Measurements from ENCODE around the gene CTPS2. TPM values are rescaled to one million over a fixed set of nuclear protein-coding genes. Genes with fewer than 3 reads are reported as not detected.
"Not testable (repeated sequence)": the region's sequence is repeated elsewhere in the genome, so short reads cannot be mapped to it uniquely, and the experiment has no call there.

Gene CTPS2
- total RNA-seq = 13.3 and 15.5 TPM in 2 replicates

DNA sequence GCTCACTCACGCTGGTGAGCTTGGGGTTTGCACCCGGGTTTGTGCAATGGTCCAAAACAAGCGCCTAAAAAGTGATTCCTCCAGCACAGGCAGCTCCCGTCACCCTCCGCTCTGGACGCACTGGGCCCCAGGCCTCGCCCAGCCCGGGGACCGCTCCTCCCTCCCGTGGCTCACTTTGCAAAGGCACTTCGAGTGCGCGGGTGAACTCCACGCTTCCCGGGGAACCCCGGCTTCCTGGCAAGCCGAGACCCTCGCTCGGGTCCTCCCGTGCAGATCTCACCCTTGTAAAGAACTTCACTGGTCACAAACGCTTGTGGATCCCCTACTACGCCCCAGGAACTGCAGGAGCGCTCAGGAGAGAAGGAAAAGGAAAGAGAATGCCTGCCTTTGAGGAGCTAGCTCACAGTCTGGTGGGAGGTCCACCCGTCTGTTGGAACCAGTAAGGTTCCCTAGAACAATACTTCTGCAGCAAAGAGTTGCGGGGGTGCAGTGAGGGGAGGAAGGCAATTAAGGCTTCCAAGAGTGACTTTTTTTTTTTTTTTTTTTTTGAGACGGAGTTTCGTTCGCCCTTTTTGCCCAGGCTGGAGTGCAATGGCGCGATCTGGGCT lies at the start of gene CTPS2:
Gene CTPS2 (minus strand): TSS at position 122 of the 608 bp plus-strand sequence. CDS start 9,767 bp downstream, outside the sequence.
- no peak for DNase-seq (ENCODE audit: extremely low read depth, low read depth, low spot score)

DNA sequence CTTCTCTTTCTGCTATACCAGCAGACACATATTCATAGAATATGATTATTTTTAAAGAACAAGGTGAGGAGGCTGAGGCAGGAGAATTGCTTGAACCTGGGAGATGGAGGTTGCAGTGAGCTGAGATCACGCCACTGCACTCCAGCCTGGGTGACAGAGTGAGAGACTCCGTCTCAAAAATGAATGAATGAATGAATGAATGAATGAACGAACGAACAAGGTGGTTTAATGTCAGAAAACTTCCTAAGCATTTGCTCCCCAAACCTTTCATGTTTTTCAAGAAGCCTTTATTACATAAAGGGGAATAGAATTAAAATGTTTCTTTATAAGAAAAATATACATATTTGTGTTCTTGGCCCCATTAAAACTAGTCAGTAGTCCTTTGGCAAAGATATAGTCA lies 49.0 kb upstream of the CTPS2 start:
- DNase-seq (ENCODE audit: extremely low read depth, low read depth, low spot score) = not testable (repeated sequence)

DNA sequence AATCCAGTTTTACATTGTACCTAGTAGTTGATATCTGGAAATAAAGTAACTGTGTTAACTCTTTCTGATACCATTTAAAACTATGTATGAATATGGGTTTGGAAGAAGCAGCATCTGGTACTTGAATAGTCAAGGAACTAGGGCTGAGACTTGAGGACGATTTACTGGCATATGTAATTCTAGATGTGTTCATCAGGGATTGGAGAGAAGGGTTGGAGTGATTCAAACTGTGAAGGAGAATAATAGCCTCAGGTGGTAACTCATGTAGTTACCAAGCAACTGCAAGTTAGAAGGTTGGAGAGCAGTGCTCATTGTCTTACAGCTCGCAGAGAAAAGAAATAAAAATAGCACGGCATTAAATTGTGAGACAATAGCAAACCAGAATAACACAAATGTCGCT lies 44.3 kb upstream of the CTPS2 start:
- no peak for DNase-seq (ENCODE audit: extremely low read depth, low read depth, low spot score)

DNA sequence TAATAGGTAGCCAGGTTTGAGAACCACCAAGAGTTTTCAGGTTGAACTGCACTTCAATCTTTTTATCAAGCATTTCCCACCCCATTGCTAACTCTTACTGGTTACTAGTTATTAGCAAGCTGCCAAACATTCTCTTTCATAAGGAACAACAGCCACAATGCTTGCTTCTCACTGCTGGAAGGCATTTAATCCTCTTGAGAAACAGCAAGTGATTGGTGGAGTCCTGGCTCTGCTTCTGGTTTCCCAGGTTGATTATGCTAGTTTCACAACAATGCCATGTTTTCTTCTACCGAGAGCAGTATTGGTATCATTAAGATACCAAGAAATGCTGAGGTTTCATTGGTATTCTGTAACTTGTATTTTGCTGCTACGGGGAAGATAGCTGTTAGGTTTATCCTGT lies 41.5 kb upstream of the CTPS2 start:
- no peak for DNase-seq (ENCODE audit: extremely low read depth, low read depth, low spot score)

DNA sequence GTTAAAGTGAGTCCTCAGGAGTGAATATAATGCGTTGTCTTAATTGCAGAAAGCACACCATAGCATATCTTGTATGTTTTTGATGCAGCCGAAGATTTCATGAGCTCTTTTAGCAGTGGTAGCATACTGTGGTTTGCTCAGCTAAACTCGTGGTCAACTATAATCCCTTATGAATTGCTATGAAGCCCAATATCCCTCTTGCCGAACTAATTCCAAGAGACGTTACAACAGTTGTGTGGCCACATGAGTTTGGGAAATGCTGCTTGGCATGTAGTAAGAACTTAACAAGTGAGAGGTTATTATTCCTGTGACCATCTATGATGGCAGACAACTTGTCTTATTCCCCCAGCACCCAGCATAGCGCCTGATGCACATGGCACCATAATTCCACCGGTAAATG lies 37.7 kb upstream of the CTPS2 start:
- no peak for DNase-seq (ENCODE audit: extremely low read depth, low read depth, low spot score)

DNA sequence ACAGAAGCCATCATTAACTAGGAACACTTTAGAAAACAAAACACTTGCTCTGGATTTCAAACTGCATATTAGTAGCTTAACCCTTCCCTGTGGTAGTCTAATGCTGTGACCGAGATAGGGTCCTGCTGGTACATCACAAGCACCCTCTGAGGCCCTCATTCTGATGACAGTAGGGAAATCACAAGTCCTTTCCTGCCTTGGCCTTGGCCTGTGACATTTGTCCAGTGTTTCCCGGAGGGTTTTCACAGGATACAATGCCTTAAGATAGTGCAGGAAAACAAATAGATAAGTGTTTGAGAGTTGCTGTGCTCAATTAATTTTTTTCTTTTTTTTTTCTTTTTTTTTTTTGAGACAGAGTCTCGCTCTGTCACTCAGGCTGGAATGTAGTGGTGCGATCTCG lies 36.0 kb upstream of the CTPS2 start:
- no peak for DNase-seq (ENCODE audit: extremely low read depth, low read depth, low spot score)

- DNase-seq (ENCODE audit: extremely low read depth, low read depth, low spot score) = no peak
Observed at GRCh38 chrX:16745659-16746058, 33.2 kb upstream of the CTPS2 start.

DNA sequence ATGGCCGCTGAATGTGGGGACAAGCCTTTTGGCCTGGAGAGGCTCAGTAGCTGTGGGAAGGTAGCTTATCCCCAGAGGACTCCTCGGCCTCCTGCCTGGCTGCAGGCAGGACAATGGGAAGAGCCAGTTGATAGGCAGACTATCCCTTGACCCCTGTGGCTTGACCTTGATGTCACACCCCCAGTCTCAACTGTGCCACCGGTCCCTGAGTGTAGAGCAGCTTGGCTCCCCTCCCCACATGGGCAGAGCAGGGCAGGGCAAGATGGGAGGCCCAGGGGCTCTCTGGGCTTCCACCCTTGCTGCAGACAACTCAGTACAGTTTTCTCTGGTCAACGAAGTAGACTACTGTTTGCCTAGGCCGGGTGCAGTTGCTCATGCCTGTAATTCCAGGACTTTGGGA lies 32.6 kb upstream of the CTPS2 start:
- DNase-seq (ENCODE audit: extremely low read depth, low read depth, low spot score) = no peak

DNA sequence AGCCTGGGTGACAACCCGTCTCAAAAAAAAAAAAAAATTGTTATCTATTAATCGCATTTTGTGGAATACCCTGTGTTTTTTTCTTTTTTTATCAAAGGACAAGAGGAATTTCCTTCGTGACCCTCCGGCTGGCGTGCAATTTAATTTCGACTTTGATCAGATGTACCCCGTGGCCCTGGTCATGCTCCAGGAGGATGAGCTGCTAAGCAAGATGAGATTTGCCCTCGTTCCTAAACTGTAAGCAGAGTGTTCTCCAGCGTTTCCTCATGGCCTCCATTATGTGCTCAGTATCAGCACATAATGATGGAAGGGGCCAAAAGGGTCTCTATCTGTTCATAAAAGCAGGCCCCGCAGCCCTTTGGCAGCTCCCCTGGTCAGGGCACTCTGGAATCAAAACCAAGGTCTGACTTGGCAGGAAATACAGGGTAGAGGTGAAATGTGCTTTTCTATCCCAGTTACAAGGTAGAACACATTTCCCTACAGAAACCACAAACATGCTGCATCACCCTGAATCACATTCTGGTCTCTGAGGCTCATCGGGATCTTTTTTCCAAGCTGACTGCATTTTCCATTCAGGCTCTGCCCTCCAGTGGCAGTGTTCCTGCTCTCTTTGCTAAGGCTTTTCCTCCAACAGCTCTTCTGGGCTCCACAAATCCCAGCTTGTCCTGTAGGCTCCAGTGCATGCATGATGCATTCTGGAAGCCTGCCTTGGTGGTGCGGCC lies 31.3 kb upstream of the CTPS2 start:
- no peak for DNase-seq (ENCODE audit: extremely low read depth, low read depth, low spot score)

GRCh38 chrX:16739574-16739973 lies 27.1 kb upstream of the CTPS2 start:
- DNase-seq (ENCODE audit: extremely low read depth, low read depth, low spot score) = no peak

DNA sequence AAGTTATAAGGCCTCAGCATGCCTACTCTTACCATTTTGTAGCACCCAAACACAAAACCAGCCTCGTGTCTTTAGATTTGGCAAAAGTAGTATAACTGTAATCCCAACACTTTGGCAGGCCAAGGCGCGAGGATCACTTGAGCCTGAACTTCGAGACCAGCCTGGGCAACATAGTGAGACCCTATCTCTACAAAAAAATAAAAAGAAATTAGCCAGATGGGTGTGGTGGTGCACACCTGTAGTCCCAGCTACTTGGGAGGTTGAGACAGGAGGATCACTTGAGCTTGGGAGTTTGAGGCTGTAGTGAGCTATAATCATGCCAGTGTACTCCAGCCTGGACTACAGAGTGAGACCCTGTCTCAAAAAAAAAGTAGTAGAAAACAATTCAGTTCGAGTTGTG lies 24.6 kb upstream of the CTPS2 start:
- no peak for DNase-seq (ENCODE audit: extremely low read depth, low read depth, low spot score)

- DNase-seq (ENCODE audit: extremely low read depth, low read depth, low spot score) = no peak
Observed at GRCh38 chrX:16733013-16733412, 20.5 kb upstream of the CTPS2 start.

GRCh38 chrX:16730450-16730849 lies 18.0 kb upstream of the CTPS2 start:
- no peak for DNase-seq (ENCODE audit: extremely low read depth, low read depth, low spot score)

- DNase-seq (ENCODE audit: extremely low read depth, low read depth, low spot score) = no peak
Observed at GRCh38 chrX:16727637-16728036, 15.2 kb upstream of the CTPS2 start.

DNA sequence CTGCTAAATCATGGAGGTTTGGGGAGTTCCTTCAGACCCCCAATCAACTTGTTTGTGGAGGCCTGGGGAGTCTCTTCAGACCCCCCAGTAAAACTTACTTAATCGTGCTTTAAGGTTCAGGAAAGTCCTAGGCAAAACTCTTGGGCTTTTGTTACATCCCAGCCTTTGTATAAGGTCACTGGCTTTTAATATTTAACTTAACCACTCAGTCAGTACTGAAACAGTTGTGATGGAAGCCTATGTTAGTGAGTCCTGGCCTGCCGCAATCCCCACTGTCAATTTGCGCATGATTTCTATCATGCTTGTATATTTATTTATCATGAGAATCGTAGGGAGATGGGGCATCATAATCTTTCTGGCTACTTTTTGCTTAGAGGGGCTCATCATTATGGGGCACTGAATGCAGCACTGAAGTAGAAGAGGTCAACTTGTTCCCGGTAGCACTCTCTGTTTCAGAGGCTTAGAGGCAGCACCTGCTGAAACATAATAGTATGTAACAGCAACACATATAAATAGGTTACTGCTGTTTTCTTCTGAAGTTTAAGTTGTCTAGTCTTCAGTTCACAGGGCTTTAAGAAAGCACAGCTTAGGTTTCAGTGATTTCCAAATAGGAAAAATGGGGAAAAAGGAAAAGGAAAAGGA lies 14.0 kb upstream of the CTPS2 start:
- DNase-seq (ENCODE audit: extremely low read depth, low read depth, low spot score) = not testable (repeated sequence)

GRCh38 chrX:16725072-16725471 lies 12.6 kb upstream of the CTPS2 start:
- no peak for DNase-seq (ENCODE audit: extremely low read depth, low read depth, low spot score)

DNA sequence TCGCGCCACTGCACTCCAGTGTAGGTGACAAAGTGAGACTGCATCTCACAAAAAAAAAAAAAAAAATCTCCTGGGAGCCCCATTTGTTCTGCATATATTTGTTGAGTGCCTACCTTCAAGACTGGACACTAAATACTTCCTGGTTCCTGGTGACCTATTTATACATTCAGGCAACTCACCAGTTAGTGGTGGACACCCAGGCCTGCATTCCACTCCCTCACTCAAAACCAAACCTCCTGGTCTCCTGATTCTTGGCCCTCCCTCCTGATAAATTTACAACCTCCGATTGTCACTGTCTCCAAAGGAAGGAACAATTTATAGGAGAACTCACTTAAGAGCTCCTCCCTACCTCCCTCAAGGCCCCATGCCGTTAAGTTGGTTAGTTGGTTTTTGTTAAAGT lies 10.0 kb upstream of the CTPS2 start:
- DNase-seq (ENCODE audit: extremely low read depth, low read depth, low spot score) = no peak

GRCh38 chrX:16719334-16720084 lies 7.0 kb upstream of the CTPS2 start, which contains the start of gene SYAP1:
Gene SYAP1, plus strand, starts transcription at chrX:16719612. Its CDS starts 113 bp downstream, at chrX:16719725.
- DNase-seq (ENCODE audit: extremely low read depth, low read depth, low spot score) = peak; percentile 95

GRCh38 chrX:16718824-16719333 lies 6.4 kb upstream of the CTPS2 start:
- no peak for DNase-seq (ENCODE audit: extremely low read depth, low read depth, low spot score)

DNA sequence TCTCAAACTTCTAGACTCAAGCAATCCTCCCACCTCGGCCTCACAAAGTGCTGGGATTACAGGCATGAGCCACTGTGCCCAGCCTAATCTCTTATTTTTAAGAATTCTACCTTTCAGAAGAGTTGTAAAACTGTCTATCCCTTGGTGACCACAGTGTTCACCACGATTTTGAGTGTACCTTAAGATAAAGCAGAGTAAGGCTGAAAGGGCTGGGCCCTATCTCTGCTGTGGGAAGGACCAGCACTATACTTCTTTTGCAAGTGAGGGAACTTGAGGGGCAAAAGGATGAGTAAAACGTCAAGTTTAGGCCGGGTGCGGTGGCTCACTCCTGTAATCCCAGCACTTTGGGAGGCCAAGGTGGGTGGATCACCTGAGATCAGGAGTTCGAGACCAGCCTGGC lies 4.0 kb upstream of the CTPS2 start:
- not testable (repeated sequence) for DNase-seq (ENCODE audit: extremely low read depth, low read depth, low spot score)

DNA sequence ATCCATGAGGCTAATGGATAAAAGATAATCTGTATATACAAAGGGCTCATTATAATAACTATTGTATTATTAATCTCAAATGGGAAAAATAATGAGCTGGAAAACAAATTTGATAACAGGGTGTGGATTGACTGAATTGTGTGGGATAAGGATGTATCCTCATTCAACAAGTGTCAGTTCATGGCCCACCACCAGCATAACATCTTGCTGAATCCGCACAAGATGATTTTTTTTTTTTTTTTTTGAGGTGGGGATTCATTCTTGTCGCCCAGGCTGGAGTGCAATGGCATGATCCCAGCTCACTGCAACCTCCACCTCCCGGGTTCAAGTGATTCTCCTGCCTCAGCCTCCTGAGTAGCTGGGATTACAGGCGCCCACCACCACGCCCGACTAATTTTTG lies 3.2 kb upstream of the CTPS2 start:
- not testable (repeated sequence) for DNase-seq (ENCODE audit: extremely low read depth, low read depth, low spot score)

Data from glomerular endothelial cell (primary cell).